Stimulated activated CD8-positive, alpha-beta memory T cell treated with anti-CD3 and anti-CD28 coated beads, Interleukin-12 subunit alpha, Interleukin-12 subunit beta, amount 100 ng/mL, for 1 hour (primary cell): Measurements from ENCODE around the gene B4GALT1.
"Not testable (repeated sequence)": the region's sequence is repeated elsewhere in the genome, so short reads cannot be mapped to it uniquely, and the experiment has no call there.

Experiments
- DNase-seq: peaks from one replicate; pipeline ENCODE4 v3.0.0-alpha.2; 2020; ENCODE audit warnings: low read depth

B4GALT1 gene

DNA sequence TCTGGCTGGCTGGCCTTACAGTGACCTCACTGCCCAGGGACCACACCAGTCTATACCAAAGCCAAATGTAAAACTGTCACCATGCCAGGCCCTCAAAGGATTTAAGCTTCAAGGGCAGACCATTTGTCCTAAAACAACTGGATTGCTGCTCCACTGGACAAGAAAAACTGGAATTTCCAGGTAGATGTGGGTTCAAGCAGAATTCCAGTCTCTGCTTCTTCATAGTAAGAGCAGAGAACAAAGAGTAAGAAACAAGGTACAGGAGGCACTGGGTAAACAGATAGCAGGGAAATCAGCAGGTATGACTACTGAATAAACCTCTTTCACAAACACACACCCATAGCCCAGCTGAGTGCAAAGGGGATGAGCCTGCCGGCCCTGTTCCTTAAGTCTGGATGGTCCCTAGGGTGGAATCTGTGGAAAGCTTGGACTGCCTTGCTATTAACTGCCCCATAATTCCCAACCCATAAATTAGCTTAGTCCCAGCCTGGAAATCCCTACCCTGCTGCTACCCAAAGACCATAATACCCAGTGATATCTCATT, 5.5 kb downstream of the B4GALT1 start:
- no peak for DNase-seq

DNA sequence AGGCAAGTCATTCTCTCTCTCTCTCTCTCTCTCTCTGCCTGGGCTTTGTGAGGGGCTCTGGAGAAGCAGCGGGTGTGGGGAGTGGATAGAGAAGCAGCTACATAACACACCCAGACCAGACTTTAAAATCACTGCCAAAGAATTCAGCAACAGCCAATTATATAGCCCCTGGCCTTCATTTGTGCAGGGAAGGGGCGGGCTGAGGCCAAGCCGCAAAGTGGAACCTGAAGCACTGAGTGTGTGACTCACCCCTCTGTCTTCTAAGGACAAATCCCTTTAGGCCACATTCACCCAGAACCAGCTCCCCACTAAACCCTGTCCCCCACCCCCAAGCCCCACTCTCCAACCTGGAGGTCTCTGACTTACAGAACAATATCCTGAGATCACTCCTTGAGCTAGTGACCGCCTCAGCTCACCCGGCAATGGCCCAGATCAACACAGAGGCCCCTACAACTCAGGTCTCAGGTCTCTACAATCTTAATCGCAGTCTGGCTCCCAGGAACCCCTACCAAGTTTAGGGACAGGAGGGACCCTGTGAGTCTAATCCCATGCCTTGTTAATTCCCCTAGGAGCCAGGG, 6.0 kb downstream of the B4GALT1 start:
- DNase-seq, result no peak

DNA sequence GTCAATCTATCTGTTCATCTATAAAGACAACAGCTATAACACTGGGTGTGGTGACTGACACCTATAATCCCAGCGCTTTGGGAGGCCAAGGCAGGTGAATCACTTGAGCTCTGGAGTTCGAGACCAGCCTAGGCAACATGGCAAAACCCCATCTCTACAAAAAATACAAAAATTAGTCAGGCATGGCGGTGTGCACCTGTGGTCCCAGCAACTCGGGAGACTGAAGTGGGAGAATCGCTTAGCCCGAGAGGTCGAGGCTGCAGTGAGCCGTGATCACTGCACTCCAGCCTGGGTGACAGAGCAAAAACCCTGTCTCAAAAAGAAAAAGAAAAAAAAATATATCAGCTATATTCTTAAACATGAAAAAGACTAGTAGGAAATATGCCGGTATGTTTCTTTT, 6.7 kb downstream of the B4GALT1 start:
- DNase-seq, result not testable (repeated sequence)

- DNase-seq, result no peak
These were observed 7.4 kb downstream of the B4GALT1 start for GRCh38 chr9:33159777-33160127.

DNA sequence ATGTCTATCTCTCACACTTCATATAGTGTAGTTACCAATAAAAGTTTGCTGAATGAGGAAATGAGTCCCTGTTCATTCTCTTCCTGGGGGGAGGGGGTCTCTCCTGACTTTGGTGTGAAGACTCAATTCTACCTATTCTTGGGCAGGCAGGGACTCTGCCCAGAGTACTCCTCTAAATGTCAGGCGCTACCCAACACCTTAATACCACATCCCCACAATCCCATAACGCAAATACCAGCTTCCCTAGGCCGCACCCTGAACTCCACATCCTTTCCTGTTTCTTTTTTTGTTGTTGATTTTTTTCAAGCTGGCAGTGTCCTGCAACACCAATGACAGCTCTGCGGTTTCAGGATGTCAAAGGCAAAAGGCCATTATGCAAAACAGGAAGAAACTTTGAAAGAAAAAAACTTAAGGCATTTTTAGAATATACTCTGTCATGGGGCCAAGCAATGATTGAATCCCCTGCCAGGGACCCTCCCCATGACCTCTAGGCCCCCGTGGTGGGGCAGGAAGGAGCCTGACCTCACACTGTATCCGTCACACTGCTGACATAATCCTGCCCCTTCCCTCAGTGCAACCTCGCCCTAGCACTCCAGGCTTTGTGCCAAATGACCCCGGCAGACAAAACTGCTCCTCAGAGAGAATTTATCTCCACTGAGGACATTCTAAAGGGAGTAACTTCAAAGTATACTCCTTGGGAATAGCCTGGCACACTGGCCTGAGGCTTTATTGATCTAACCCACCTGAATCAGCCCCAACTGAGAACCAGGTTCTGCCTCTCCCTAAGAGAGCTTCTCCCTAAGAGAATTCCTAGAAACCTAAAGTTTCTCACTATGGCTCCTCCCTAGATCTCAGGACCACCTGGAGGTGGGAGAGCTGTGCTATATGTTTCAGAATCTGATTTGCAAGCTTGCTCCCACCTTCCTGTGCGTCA, 8.0 kb downstream of the B4GALT1 start:
- DNase-seq, result no peak

DNA sequence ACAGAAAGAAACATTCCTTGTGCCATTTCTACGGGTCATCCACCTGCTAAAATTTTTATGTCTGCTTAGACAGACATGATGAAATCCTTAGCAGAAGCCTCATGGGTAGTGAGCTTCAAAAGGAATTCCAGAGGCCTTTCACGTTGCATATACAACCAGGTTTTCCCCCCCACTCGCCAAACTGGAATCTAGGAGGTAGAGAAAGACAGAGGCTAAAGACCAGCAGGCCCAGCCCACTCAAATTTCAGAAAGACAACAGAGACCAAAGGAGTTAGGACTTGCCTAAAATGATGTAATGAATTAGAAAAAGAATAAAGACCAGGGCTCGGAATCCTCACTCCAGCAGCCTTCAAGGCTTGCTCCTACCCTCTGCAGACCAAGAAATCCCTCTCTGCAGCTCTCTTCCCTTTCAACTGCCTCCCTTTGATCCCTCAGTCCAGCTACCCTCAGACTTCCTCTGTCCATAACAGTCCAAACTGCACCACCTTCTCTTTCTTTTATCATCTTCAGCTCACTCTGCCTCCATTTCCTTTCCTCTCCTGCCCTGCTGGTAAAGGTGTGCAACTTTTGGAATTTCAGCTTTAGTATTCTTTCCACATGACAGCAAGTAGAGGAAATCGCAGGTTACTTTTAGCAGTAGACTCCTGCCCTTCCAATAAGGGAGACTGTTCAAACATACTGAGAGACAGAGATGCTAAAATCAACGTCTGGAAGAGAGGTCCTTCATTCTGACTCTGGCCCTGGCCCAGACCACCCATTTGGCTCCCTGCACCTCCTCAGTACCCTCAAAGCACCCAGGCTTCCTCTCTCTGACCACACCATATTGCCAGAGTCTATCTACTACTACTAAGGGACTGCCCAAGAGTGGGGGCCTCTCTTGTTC, 8.9 kb downstream of the B4GALT1 start:
- DNase-seq, result no peak

GRCh38 chr9:33155393-33155792, 11.7 kb downstream of the B4GALT1 start:
- no peak for DNase-seq

DNA sequence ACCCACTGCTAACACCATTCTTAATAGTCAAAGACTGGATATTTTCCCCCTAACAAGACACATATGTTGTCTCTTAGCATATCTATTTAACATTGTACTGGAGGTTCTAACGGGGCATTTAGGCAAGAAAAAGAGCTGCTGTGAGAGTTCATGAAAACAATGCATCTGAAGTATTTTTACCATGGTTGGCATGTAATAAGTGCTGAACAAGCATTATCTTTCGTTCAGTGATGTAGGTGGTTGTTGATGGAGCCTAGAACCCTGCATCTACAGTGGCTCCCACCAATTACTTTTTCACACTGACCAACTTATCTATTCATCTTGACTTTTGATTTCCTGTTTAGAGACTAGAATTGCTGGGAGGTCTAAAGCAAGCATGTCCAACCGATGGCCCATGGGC, 12.8 kb downstream of the B4GALT1 start:
- DNase-seq, result no peak

- DNase-seq, result no peak
These were observed 13.5 kb downstream of the B4GALT1 start for GRCh38 chr9:33153666-33154065.

- DNase-seq, result no peak
These were observed 14.1 kb downstream of the B4GALT1 start for GRCh38 chr9:33153001-33153400.

GRCh38 chr9:33151601-33152000, 15.5 kb downstream of the B4GALT1 start:
- DNase-seq, result no peak

DNA sequence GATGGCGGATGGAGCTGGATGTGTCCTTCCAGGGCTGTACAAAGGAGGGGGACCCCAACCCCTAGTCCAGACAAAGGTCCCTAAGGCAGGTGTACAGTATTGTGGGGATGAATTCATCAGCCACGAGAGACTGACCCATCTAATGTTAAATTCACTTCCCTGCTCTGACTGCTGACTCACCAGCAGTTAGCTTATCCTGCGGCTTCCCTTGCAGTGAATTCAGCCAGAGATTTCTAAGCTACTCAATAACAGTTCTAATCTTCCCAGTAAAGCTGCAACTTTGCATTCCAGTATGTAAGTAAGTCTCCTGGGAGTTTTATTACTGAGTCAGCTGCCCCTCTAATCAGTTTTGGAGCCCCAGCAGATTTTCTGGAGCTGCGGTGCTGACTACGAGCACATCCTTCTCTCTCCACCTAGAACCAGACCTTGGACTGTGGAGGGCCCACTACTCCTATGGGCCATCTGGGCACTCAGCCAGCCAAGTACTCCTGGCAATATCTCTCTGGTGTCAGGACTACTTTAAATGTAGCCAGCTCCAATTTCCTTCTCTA, 16.1 kb downstream of the B4GALT1 start:
- DNase-seq, result no peak

- DNase-seq, result no peak
These were observed 18.6 kb downstream of the B4GALT1 start for GRCh38 chr9:33148367-33149014.

DNA sequence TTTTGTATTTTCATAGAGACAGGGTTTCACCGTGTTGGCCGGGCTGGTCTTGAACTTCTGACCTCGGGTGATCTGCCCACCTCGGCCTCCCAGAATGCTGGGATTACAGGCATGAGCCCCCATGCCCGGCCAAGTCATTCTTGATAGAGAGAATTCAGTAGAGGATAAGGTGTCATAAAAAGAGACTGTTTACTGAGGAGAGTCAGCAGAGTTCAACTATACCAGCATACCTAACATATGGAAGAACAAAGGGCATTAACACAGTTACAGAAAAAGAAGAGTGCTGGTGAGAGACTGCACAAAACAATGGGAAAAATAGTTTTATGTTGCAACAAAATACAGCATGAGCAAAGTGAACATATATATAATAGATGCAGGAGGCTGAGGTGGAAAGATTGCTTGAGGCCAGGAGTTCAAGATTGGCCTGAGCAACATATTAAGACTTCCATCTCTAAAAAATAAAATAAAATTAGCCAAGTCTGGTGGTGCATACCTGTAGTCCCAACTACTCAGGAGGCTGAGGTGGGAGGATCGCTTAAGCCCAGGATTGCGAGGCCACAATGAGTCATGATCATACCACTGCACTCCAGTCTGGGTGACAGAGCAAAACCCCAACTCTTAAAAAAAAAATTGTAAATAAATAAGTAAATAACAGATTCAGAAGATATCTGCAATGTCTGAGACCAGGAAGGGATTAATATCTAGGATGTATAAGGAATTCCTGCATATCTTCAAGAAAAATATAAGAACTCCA, 19.5 kb downstream of the B4GALT1 start:
- no peak for DNase-seq

DNA sequence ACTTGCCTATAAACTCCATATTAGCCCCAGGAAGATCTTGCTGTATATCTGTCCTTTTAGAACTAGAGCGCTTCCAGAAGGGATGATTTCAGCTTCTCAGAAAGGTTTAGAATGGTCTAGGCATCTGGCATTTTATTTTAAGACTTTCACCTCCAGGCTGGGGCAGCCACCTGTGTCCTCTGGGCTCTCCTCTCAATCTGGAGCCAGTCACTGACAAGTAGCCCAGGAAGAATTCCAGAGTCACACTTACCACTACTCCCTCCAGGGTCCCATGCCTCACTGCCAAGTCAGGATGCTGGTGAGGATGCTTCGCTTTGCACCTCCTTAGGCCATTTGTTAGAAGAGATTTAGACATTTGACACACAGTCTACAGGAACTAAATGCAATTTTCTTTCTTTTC, 20.8 kb downstream of the B4GALT1 start:
- DNase-seq, result no peak

GRCh38 chr9:33144551-33144950, 22.6 kb downstream of the B4GALT1 start:
- DNase-seq, result no peak

DNA sequence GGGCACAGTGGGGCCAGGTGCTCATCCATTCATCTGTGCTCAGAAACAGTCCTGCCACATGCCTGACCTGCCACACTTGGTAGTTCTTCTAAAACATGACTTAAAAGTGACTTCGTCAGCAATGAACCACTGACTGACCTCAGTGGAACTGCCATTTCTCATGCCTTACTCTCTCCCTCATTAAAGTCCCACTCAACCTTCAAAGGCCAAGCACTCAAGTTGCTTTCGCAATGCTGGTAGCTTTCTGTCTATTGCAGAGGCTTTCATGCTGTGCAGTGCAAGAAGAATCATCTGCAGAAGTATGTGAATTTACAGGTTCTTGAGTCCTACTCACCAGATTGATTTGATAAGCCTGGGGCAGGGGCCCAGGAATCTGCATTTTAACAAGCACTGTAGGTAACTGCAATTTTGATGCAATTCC, 23.9 kb downstream of the B4GALT1 start:
- no peak for DNase-seq

- no peak for DNase-seq
These were observed 24.6 kb downstream of the B4GALT1 start for GRCh38 chr9:33142535-33142934.

GRCh38 chr9:33140401-33141360, 26.5 kb downstream of the B4GALT1 start:
- no peak for DNase-seq
